Activated CD8-positive, alpha-beta T cell treated with anti-CD3 and anti-CD28 coated beads for 36 hours (primary cell): Measurements from ENCODE around the gene BPIFB1. TPM values are rescaled to one million over a fixed set of nuclear protein-coding genes. Genes with fewer than 3 reads are reported as not detected.

Experiments used
- ATAC-seq: fragments of 200-7000 bp; cut with Tn5 transposase; one replicate; pipeline ENCODE4 v1.10.0; 2021; ENCODE audit warnings: mild to moderate bottlenecking, moderate library complexity
- CTCF ChIA-PET: fragments of 350-600 bp; sonication (Branson Sonifier 250); formaldehyde crosslinking; loops from one replicate; lab custom pipeline; 2021; ENCODE audit warnings: antibody characterized with exemption; lab: Charles Lee
- POLR2A ChIA-PET: fragments of 350-600 bp; sonication (Branson Sonifier 250); formaldehyde crosslinking; loops from one replicate; lab custom pipeline; 2021; ENCODE audit warnings: antibody characterized with exemption; lab: Charles Lee
- DNase-seq: peaks from one replicate; pipeline ENCODE4 v3.0.0-alpha.2; 2020
- H3K27ac Mint-ChIP-seq: one replicate; pipeline ENCODE4 v1.8.0; 2021; ENCODE audit warnings: mild to moderate bottlenecking, mixed read lengths
- H3K27me3 Mint-ChIP-seq: one replicate; pipeline ENCODE4 v1.8.0; 2021; ENCODE audit warnings: mixed read lengths
- H3K36me3 Mint-ChIP-seq: one replicate; pipeline ENCODE4 v1.8.0; 2021; ENCODE audit warnings: low read depth, mixed read lengths
- H3K4me1 Mint-ChIP-seq: one replicate; pipeline ENCODE4 v1.8.0; 2021; ENCODE audit warnings: low read depth, mixed read lengths
- H3K4me3 Mint-ChIP-seq: one replicate; pipeline ENCODE4 v1.8.0; 2021; ENCODE audit warnings: mild to moderate bottlenecking, moderate library complexity, mixed read lengths
- H3K9me3 Mint-ChIP-seq: one replicate; pipeline ENCODE4 v1.8.0; 2021; ENCODE audit warnings: mixed read lengths
- CTCF ChIP-seq: fragments of 200-600 bp; IDR thresholded peaks from one replicate; pipeline ENCODE4 v1.8.0; 2022; ENCODE audit warnings: antibody characterized with exemption, mild to moderate bottlenecking
- intact Hi-C: fragments of 100-400 bp; cut with micrococcal nuclease; formaldehyde crosslinking; loops from one replicate; pipeline ENCODE4 v1.10.0; 2022
- total RNA-seq, 2 experiments: library from RNA; stranded (reverse); gene quantifications; one replicate each; pipeline ENCODE4 v1.2.3, GENCODE V29; 2021

The BPIFB1 gene
- total RNA-seq, 2 experiments from 2014 or later = not detected

GRCh38 chr20:33310327-33310899, 27.4 kb downstream of the BPIFB1 start:
- H3K9me3 Mint-ChIP-seq = no peaks in the 10 kb centered on the region
- POLR2A ChIA-PET = no interaction called here
- no peak for ATAC-seq
- TF ChIP-seq CTCF = no peak
- H3K27me3 Mint-ChIP-seq = no peaks in the 10 kb centered on the region
- no peak overlapping the region for H3K4me3 Mint-ChIP-seq
- H3K36me3 Mint-ChIP-seq = no peaks in the 10 kb centered on the region
- intact Hi-C loops = no loop called here
- CTCF ChIA-PET = interaction anchor here (1.2 kb wide), 1 partner anchor 18 kb away, joined by 3 read pairs; no protein-coding TSS in a partner anchor
- H3K27ac Mint-ChIP-seq = no peak overlapping the region
- no peak for DNase-seq
- no peaks in the 10 kb centered on the region for H3K4me1 Mint-ChIP-seq

DNA sequence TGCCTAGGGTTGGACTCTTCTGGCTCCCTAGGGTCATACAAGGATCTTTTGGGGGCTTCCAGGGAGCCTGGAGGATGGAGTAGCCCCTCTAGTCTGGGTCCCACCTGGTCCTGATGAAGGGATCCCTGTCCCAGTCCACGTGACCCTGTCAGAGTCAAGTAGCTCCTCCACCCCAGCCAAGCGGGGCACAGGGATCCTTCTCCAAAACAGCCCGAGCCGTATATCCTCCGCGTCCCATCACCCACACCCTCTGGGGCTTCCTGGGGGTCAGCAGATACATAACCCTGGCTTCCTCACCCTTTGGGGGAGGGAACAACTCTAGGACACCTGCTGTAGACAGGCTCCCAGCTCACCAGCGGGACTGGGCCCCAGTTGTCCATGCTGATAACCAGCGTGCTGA, 28.0 kb downstream of the BPIFB1 start:
- Mint-ChIP-seq H3K27me3 (no peaks in the 10 kb centered on the region), H3K9me3 (no peaks in the 10 kb centered on the region), H3K36me3 (no peaks in the 10 kb centered on the region), H3K4me3 (no peak overlapping the region), H3K27ac (no peak overlapping the region), H3K4me1 (no peaks in the 10 kb centered on the region)
- DNase-seq (no peak), ATAC-seq (no peak)
- CTCF ChIA-PET = no interaction called here
- intact Hi-C loops = no loop called here
- POLR2A ChIA-PET = no interaction called here
- no peak for TF ChIP-seq CTCF

GRCh38 chr20:33311996-33312395, 29.0 kb downstream of the BPIFB1 start:
- TF ChIP-seq CTCF = no peak
- ChIA-PET CTCF (no interaction called here), POLR2A (no interaction called here)
- Mint-ChIP-seq H3K4me1 (no peaks in the 10 kb centered on the region), H3K9me3 (no peaks in the 10 kb centered on the region), H3K36me3 (no peaks in the 10 kb centered on the region), H3K27me3 (no peaks in the 10 kb centered on the region), H3K4me3 (no peak overlapping the region), H3K27ac (no peak overlapping the region)
- intact Hi-C loops = no loop called here
- no peak for DNase-seq
- ATAC-seq = no peak

- Mint-ChIP-seq H3K27me3 (no peaks in the 10 kb centered on the region), H3K36me3 (no peaks in the 10 kb centered on the region), H3K4me1 (no peaks in the 10 kb centered on the region), H3K27ac (no peak overlapping the region), H3K9me3 (no peaks in the 10 kb centered on the region), H3K4me3 (no peak overlapping the region)
- CTCF ChIA-PET = no interaction called here
- no peak for TF ChIP-seq CTCF
- DNase-seq (no peak), ATAC-seq (no peak)
- intact Hi-C loops = no loop called here
- POLR2A ChIA-PET = no interaction called here
These were observed 29.6 kb downstream of the BPIFB1 start for GRCh38 chr20:33312583-33312982.

GRCh38 chr20:33313686-33314314, 30.8 kb downstream of the BPIFB1 start:
- Mint-ChIP-seq H3K27me3 (no peaks in the 10 kb centered on the region), H3K4me3 (no peak overlapping the region), H3K9me3 (no peaks in the 10 kb centered on the region), H3K36me3 (no peaks in the 10 kb centered on the region), H3K4me1 (no peaks in the 10 kb centered on the region), H3K27ac (no peak overlapping the region)
- no peak for ATAC-seq
- TF ChIP-seq CTCF = no peak
- intact Hi-C loops = no loop called here
- CTCF ChIA-PET = interaction anchor here (2.7 kb wide), 1 partner anchor 22 kb away, joined by 12 read pairs; no protein-coding TSS in a partner anchor
- no peak for DNase-seq
- POLR2A ChIA-PET = interaction anchor here (0.8 kb wide), 1 partner anchor 10 kb away, joined by 3 read pairs; no protein-coding TSS in a partner anchor
